K562 (cell line): ENCODE results near the gene PIGM. TPM values are rescaled to one million over a fixed set of nuclear protein-coding genes. Genes with fewer than 3 reads are reported as not detected.
A peak's percentile ranks its signal among the peaks of the same experiment; 100 is the strongest.

Source experiments
- DLX4 ChIP-seq: fragments of 250-450 bp; sonication (Bioruptor Pico); IDR thresholded peaks from 2 replicates; pipeline ENCODE4 v1.6.1; 2021; ENCODE audit warnings: mild to moderate bottlenecking
- EP300 ChIP-seq: IDR thresholded peaks from 2 replicates; pipeline ENCODE4 v1.6.1; 2012; ENCODE audit warnings: low read length, improper control_type of control experiment
- ETV1 ChIP-seq: fragments of 450-650 bp; conservative IDR thresholded peaks from 2 replicates; pipeline ENCODE4 v1.6.1; 2016; ENCODE audit warnings: missing genetic modification characterization, control low read depth, low read depth, missing compliant biosample characterization
- EZH2 ChIP-seq: IDR thresholded peaks from 2 replicates; pipeline ENCODE4 v1.6.1; 2012; ENCODE audit warnings: low read depth, mild to moderate bottlenecking, inconsistent platforms, low read length, borderline replicate concordance
- GABPB1 ChIP-seq: sonication (generic); formaldehyde crosslinking; IDR thresholded peaks from 2 replicates; pipeline ENCODE4 v1.8.0; 2022; ENCODE audit warnings: mild to moderate bottlenecking, missing genetic modification reagents
- LARP7 ChIP-seq: fragments of 450-650 bp; IDR thresholded peaks from 2 replicates; pipeline ENCODE4 v1.6.1; 2016
- MBD1 ChIP-seq: fragments of 250-450 bp; sonication (Bioruptor Pico); IDR thresholded peaks from 2 replicates; pipeline ENCODE4 v1.8.0; 2022; ENCODE audit warnings: inconsistent platforms
- PREB ChIP-seq: sonication (generic); formaldehyde crosslinking; IDR thresholded peaks from 2 replicates; pipeline ENCODE4 v1.8.1; 2023; ENCODE audit warnings: mild to moderate bottlenecking, missing genetic modification reagents
- PURB ChIP-seq: sonication (generic); formaldehyde crosslinking; IDR thresholded peaks from 2 replicates; pipeline ENCODE4 v1.9.0; 2021; ENCODE audit warnings: low read depth, mild to moderate bottlenecking, missing genetic modification reagents
- RBM39 ChIP-seq: fragments of 200-400 bp; formaldehyde crosslinking; optimal IDR thresholded peaks from 2 replicates; pipeline ENCODE3; 2018; ENCODE audit warnings: low read depth, low read length
- SETDB1 ChIP-seq: IDR thresholded peaks from one replicate; pipeline ENCODE4 v1.6.1; 2012; ENCODE audit warnings: low read length, control low read depth, inconsistent platforms
- SLC30A9 ChIP-seq: fragments of 250-450 bp; sonication (Bioruptor Pico); IDR thresholded peaks from 2 replicates; pipeline ENCODE4 v1.8.0; 2022; ENCODE audit warnings: mild to moderate bottlenecking, moderate library complexity
- SPI1 ChIP-seq: IDR thresholded peaks from 2 replicates; pipeline ENCODE4 v1.6.1; 2011; ENCODE audit warnings: low read depth, low read length, control low read depth, borderline replicate concordance
- ZBTB12 ChIP-seq: fragments of 250-450 bp; sonication (Bioruptor Pico); IDR thresholded peaks from 2 replicates; pipeline ENCODE4 v1.4.0; 2020
- ZNF695 ChIP-seq: fragments of 450-650 bp; formaldehyde crosslinking; IDR thresholded peaks from 2 replicates; pipeline ENCODE4 v1.4.0; 2020; ENCODE audit warnings: mild to moderate bottlenecking, moderate library complexity
- ZNF778 ChIP-seq: fragments of 450-650 bp; formaldehyde crosslinking; IDR thresholded peaks from 2 replicates; pipeline ENCODE4 v1.4.0; 2020; ENCODE audit warnings: mild to moderate bottlenecking, moderate library complexity
- ZZZ3 ChIP-seq: fragments of 450-650 bp; IDR thresholded peaks from 2 replicates; pipeline ENCODE4 v1.6.1; 2016; ENCODE audit warnings: antibody characterized with exemption, mild to moderate bottlenecking, moderate library complexity
- polyA plus RNA-seq, 8 experiments: library from polyadenylated mRNA; depleted of rRNA in 4 of 8; stranded (reverse) in 5 of 8; unstranded in 3 of 8; fragments of >200 nt; fragmentation: Nextera tagmentation in 2 of 8; fragmentation: Illumina TruSeq in 1 of 8; extraction: Ambion mirVana in 2 of 8; extraction: Trizol in 1 of 8; gene quantifications; 2 replicates each; pipeline versions ENCODE4 v1.2.1 to v1.2.3, GENCODE V29; 2011 to 2014; ENCODE audit warnings: inconsistent platforms in 1 of 8, missing spikeins in 1 of 8
- total RNA-seq, 7 experiments: library from RNA; depleted of rRNA in 6 of 7; stranded (reverse); fragments of >200 nt in 6 of 7; fragmentation: Illumina TruSeq in 2 of 7; extraction: Trizol in 2 of 7; gene quantifications; 2 replicates each; pipeline versions ENCODE4 v1.2.1 to v1.2.3, GENCODE V29; 2011 to 2021; ENCODE audit warnings: low replicate concordance in 1 of 7
- TF ChIP-seq, protein P1 (sequence below): sonication (generic); formaldehyde crosslinking; IDR thresholded peaks from 2 replicates; pipeline ENCODE4 v1.8.0; 2022; ENCODE audit warnings: missing genetic modification reagents, mild to moderate bottlenecking, borderline replicate concordance

Gene PIGM
- total and polyA plus RNA-seq, 9 of the 15 experiments (the other 6 are each of a cell fraction or from before 2014, with no cell fraction given) = 2.6 to 6.7 (median 4.3) TPM

DNA sequence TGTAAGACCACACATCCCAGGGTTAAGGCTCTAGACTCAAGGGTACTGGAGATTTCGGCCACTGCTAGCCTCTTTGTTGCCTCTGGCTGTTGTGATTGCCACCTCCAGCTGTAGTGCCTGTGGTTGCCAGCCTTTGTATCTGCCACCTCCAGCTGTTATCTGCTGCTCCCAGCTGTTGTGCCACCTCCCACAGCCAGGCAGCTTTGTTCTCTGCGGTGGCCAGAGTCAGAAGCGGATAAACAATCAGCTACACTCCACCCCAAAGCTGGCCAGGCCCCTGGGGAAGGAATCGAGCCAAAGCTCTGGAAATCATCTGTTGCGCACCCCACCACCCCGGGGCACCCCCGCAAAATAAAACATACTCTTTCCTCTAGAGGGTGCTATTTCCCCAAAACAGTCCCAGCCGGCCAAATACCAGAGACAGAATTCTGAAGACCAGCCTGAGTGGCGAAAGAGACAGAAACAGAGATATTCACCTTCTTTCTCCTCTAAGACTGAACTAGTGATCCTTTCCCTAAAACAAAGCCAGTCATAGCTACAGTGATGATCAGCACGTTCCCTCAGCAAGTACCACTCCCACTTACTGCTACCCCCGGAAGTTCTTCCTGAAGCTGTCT is 14.8 kb upstream of the PIGM start (continued):
- TF ChIP-seq GABPB1 (CRISPR knock-in tag) = peak; percentile 70; the same call in 1 of the 2 replicates
- TF ChIP-seq EP300 = peak; percentile 89
- TF ChIP-seq, protein P1, sequence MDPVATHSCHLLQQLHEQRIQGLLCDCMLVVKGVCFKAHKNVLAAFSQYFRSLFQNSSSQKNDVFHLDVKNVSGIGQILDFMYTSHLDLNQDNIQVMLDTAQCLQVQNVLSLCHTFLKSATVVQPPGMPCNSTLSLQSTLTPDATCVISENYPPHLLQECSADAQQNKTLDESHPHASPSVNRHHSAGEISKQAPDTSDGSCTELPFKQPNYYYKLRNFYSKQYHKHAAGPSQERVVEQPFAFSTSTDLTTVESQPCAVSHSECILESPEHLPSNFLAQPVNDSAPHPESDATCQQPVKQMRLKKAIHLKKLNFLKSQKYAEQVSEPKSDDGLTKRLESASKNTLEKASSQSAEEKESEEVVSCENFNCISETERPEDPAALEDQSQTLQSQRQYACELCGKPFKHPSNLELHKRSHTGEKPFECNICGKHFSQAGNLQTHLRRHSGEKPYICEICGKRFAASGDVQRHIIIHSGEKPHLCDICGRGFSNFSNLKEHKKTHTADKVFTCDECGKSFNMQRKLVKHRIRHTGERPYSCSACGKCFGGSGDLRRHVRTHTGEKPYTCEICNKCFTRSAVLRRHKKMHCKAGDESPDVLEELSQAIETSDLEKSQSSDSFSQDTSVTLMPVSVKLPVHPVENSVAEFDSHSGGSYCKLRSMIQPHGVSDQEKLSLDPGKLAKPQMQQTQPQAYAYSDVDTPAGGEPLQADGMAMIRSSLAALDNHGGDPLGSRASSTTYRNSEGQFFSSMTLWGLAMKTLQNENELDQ (CRISPR knock-in tag) = no peak
- no peak for TF ChIP-seq DLX4 (CRISPR knock-in tag)
- no peak; the same call in 1 of the 2 replicates for TF ChIP-seq ETV1
- TF ChIP-seq SLC30A9 = no peak
- TF ChIP-seq ZBTB12 = no peak
- no peak for TF ChIP-seq SETDB1
- TF ChIP-seq ZZZ3 = no peak
- TF ChIP-seq MBD1 (CRISPR knock-in tag) = no peak
- TF ChIP-seq RBM39 = no peak
- TF ChIP-seq LARP7 = no peak
- TF ChIP-seq PREB = no peak
- no peak for TF ChIP-seq SPI1
- no peak; the same call in 1 of the 2 replicates for TF ChIP-seq EZH2
- TF ChIP-seq PURB (CRISPR knock-in tag) = no peak
- TF ChIP-seq ZNF695 (CRISPR knock-in tag) = no peak
- TF ChIP-seq ZNF778 (CRISPR knock-in tag) = no peak
